Fibroblast of lung (primary cell): Measurements from ENCODE around the gene WWOX.

Experiments
- EZH2 ChIP-seq: IDR thresholded peaks from 2 replicates; pipeline ENCODE4 v1.5.1; 2012; ENCODE audit warnings: low read length, control low read depth, mild to moderate bottlenecking; ENCODE audit errors: missing control alignments
- TF ChIP-seq, protein P1 (sequence below), 2 donors: IDR thresholded peaks in 1 of 2; conservative IDR thresholded peaks in 1 of 2; 1 replicate in 1 of 2; 2 replicates in 1 of 2; pipeline ENCODE4 v1.5.1; 2011 to 2012; ENCODE audit warnings: low read length in 2 of 2, control low read depth in 1 of 2, inconsistent platforms in 1 of 2, low read depth in 1 of 2, mild to moderate bottlenecking in 1 of 2

DNA sequence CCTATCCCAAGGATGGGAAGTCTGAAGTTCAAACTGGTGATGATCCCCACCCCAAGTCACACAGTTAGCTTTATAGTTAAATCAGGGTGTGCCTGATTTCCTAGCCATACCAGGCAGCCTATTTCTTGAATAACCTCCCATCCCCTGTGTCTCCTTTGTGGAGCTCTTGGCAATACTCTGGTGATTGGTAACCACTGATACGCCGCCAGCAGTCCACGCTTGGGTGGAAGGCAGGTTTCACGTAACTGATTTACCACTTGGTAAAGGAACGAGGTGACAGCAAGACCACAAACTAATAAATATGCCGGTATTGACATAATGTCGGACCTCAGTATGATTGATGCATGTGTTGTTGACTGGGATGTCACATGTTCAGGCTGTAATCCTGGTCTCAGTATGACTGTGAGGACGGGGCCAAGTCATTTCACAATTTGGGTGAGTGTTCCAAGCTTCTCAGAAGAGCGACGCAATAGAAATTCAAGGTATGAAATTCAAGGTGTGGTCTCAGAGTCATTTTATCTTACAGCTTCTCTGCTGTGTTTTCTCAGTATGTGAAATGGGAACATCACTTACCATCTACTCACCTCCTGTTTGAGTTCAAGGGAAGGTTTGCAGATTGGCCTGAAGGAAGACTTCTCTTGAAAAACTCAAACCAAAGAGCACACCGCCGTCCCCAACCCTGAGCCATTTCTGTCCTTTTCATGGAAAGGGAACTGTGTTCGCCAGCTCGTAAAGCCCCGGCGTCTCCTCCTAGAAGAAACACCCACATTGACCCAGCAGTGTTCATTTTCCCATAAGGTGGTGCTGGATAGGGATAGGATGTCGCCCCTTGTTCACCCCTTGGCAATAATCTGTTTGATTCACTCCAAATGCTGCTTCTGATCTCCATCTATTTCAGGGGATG is 678.9 kb downstream of the WWOX start:
- TF ChIP-seq, protein P1, sequence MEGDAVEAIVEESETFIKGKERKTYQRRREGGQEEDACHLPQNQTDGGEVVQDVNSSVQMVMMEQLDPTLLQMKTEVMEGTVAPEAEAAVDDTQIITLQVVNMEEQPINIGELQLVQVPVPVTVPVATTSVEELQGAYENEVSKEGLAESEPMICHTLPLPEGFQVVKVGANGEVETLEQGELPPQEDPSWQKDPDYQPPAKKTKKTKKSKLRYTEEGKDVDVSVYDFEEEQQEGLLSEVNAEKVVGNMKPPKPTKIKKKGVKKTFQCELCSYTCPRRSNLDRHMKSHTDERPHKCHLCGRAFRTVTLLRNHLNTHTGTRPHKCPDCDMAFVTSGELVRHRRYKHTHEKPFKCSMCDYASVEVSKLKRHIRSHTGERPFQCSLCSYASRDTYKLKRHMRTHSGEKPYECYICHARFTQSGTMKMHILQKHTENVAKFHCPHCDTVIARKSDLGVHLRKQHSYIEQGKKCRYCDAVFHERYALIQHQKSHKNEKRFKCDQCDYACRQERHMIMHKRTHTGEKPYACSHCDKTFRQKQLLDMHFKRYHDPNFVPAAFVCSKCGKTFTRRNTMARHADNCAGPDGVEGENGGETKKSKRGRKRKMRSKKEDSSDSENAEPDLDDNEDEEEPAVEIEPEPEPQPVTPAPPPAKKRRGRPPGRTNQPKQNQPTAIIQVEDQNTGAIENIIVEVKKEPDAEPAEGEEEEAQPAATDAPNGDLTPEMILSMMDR (conservative IDR thresholded peaks at IDR 0.05 in 1 of 2, IDR thresholded peaks at IDR 0.05 in 1 of 2; ENCODE audit: low read depth in 1 of 2, low read length in 2 of 2): no peak
- no peak for TF ChIP-seq EZH2
